ENCODE data around the gene KCNQ2.

DNA sequence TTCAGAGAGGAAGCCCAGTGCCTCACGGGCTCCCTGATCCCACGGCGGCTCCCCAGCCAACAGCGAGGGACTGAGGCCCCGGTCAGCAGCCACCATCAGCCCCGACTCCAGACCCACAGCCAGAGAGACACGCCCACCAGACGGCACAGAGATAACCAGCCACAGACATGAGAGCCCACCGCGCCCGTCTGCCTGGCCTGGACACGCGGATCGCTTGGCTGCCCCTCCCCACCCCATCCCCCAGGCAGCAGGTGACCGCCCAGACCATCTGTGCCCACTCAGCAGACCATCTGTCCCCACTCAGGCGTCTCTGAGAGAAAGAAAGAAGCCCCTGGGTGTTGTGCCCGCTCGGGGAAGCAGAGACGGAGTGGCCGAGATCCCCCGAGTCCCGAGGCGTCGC, 55.8 kb downstream of the KCNQ2 start:
- TF ChIP-seq CTCF (IDR thresholded peaks at IDR 0.05) (no peak), EZH2 (IDR thresholded peaks at IDR 0.05) (no peak), EZH2phosphoT487 (IDR thresholded peaks at IDR 0.05) (no peak)
